HG03066 (cell line): ENCODE data around the gene SPTLC3.

ENCODE experiments used
- ATAC-seq: cut with Tn5 transposase; IDR thresholded peaks from one replicate; pipeline ENCODE4 v1.9.1; 2021; ENCODE audit warnings: low read depth; ENCODE audit not compliant: unreplicated experiment

The SPTLC3 gene

GRCh38 chr20:13089950-13090469 is 81.2 kb downstream of the SPTLC3 start:
- no peak for ATAC-seq

GRCh38 chr20:13092111-13092510 is 83.3 kb downstream of the SPTLC3 start:
- ATAC-seq: no peak

- no peak for ATAC-seq
Measured at GRCh38 chr20:13094976-13095375, 86.2 kb downstream of the SPTLC3 start.

- no peak for ATAC-seq
Measured at GRCh38 chr20:13098720-13099355, 90.1 kb downstream of the SPTLC3 start.

- ATAC-seq: no peak
Measured at GRCh38 chr20:13099676-13100075, 90.9 kb downstream of the SPTLC3 start.

GRCh38 chr20:13101276-13101675 is 92.5 kb downstream of the SPTLC3 start:
- ATAC-seq: no peak

- ATAC-seq: no peak
Measured at GRCh38 chr20:13101706-13102105, 92.9 kb downstream of the SPTLC3 start.

GRCh38 chr20:13102237-13102636 is 93.5 kb downstream of the SPTLC3 start:
- no peak for ATAC-seq

GRCh38 chr20:13102694-13103093 is 93.9 kb downstream of the SPTLC3 start:
- no peak for ATAC-seq

GRCh38 chr20:13105039-13105438 is 96.3 kb downstream of the SPTLC3 start:
- no peak for ATAC-seq

GRCh38 chr20:13105864-13106457 is 97.2 kb downstream of the SPTLC3 start:
- no peak for ATAC-seq

- ATAC-seq: no peak
Measured at GRCh38 chr20:13109658-13110057, 100.9 kb downstream of the SPTLC3 start.

GRCh38 chr20:13110796-13111195 is 102.0 kb downstream of the SPTLC3 start:
- no peak for ATAC-seq

GRCh38 chr20:13111249-13111911 is 102.6 kb downstream of the SPTLC3 start:
- ATAC-seq: no peak

- no peak for ATAC-seq
Measured at GRCh38 chr20:13113731-13114130, 105.0 kb downstream of the SPTLC3 start.

- no peak for ATAC-seq
Measured at GRCh38 chr20:13117200-13117599, 108.4 kb downstream of the SPTLC3 start.

GRCh38 chr20:13118676-13119075 is 109.9 kb downstream of the SPTLC3 start:
- no peak for ATAC-seq

- no peak for ATAC-seq
Measured at GRCh38 chr20:13119583-13119982, 110.8 kb downstream of the SPTLC3 start.

- ATAC-seq: no peak
Measured at GRCh38 chr20:13120471-13120870, 111.7 kb downstream of the SPTLC3 start.

- ATAC-seq: peak; percentile 47
Measured at GRCh38 chr20:13121840-13122515, 113.2 kb downstream of the SPTLC3 start.

- ATAC-seq: no peak
Measured at GRCh38 chr20:13125486-13125885, 116.7 kb downstream of the SPTLC3 start.
